ENCODE measurements around the gene COMMD10.

GRCh38 chr5:116046823-116047222 lies 38.0 kb upstream of the COMMD10 start:
- TF ChIP-seq POLR2AphosphoS5 (IDR thresholded peaks at IDR 0.05; ENCODE audit: low read depth, low read length), result no peak
- no peak for TF ChIP-seq TAF1 (IDR thresholded peaks at IDR 0.05; ENCODE audit: borderline replicate concordance, insufficient read depth, low read length)
- no peak for TF ChIP-seq REST (IDR thresholded peaks at IDR 0.05; ENCODE audit: insufficient read depth in 1 of 2, low read depth in 2 of 2, low read length in 2 of 2)
- TF ChIP-seq SIN3A (IDR thresholded peaks at IDR 0.05; ENCODE audit: borderline replicate concordance, insufficient read depth, low read length), result no peak
- TF ChIP-seq FOXP2 (optimal IDR thresholded peaks at IDR 0.05; ENCODE audit: borderline replicate concordance, extremely low read depth, extremely low read length, insufficient read depth), result no peak
